Kidney epithelial cell (primary cell): ENCODE results near the gene TUBGCP5. TPM values are rescaled to one million over a fixed set of nuclear protein-coding genes. Genes with fewer than 3 reads are reported as not detected.

ENCODE experiments used
- DNase-seq: peaks from one replicate; pipeline ENCODE4 v3.0.0-alpha.2; 2010; ENCODE audit warnings: low read depth
- H3K27me3 ChIP-seq: 2 replicates; pipeline ENCODE4 v1.6.0; 2011; ENCODE audit warnings: low read length; ENCODE audit not compliant: control insufficient read depth, insufficient read depth
- H3K36me3 ChIP-seq: 2 replicates; pipeline ENCODE4 v1.5.1; 2011; ENCODE audit warnings: low read length; ENCODE audit not compliant: control insufficient read depth, insufficient read depth
- H3K4me3 ChIP-seq: 2 replicates; pipeline ENCODE4 v1.5.1; 2011; ENCODE audit warnings: low read depth, mild to moderate bottlenecking, control low read depth, low read length
- CTCF ChIP-seq: IDR thresholded peaks from 2 replicates; pipeline ENCODE4 v1.5.1; 2011; ENCODE audit warnings: mild to moderate bottlenecking, moderate library complexity, low read length, control low read depth, inconsistent platforms; ENCODE audit not compliant: insufficient read depth, poor library complexity, severe bottlenecking
- total RNA-seq: library from RNA; depleted of rRNA; stranded (reverse); fragments of >200 nt; gene quantifications from 2 replicates; pipeline ENCODE4 v1.2.3, GENCODE V29; 2015

Gene TUBGCP5
- total RNA-seq, 1 donor from 2014 or later, result 12.1 TPM

- no peaks in the 10 kb centered on the region for H3K27me3 ChIP-seq
- no peak for DNase-seq
These were observed 85.0 kb downstream of the TUBGCP5 start for GRCh38 chr15:22954326-22954725.

GRCh38 chr15:22952796-22953579, 86.4 kb downstream of the TUBGCP5 start:
- Histone ChIP-seq H3K27me3 (no peaks in the 10 kb centered on the region), H3K36me3 (no peaks in the 10 kb centered on the region), H3K4me3 (no peak overlapping the region)
- DNase-seq, result no peak
- TF ChIP-seq CTCF, result no peak

More at GRCh38 chr15:22954326-22954725, 85.0 kb downstream of the TUBGCP5 start:
- Histone ChIP-seq H3K36me3 (no peaks in the 10 kb centered on the region), H3K4me3 (no peak overlapping the region)
- TF ChIP-seq CTCF, result no peak

- DNase-seq, result no peak
- TF ChIP-seq CTCF, result no peak
- Histone ChIP-seq H3K4me3 (no peak overlapping the region), H3K36me3 (no peaks in the 10 kb centered on the region), H3K27me3 (no peaks in the 10 kb centered on the region)
These were observed 87.7 kb downstream of the TUBGCP5 start for GRCh38 chr15:22951381-22952280.

- DNase-seq, result no peak
- TF ChIP-seq CTCF, result no peak
- H3K36me3 ChIP-seq, result no peaks in the 10 kb centered on the region
These were observed 88.4 kb downstream of the TUBGCP5 start for GRCh38 chr15:22951031-22951380.

GRCh38 chr15:22950256-22950990, 88.9 kb downstream of the TUBGCP5 start:
- H3K4me3 ChIP-seq, result no peak overlapping the region
- H3K27me3 ChIP-seq, result no peaks in the 10 kb centered on the region
- DNase-seq, result no peak
- TF ChIP-seq CTCF, result no peak
- H3K36me3 ChIP-seq, result no peaks in the 10 kb centered on the region

More at GRCh38 chr15:22951031-22951380, 88.4 kb downstream of the TUBGCP5 start:
- no peaks in the 10 kb centered on the region for H3K27me3 ChIP-seq
- H3K4me3 ChIP-seq, result no peak overlapping the region

Other genes with a start within 250 kb of the TUBGCP5 start
- gene NIPA2, start 200.9 kb downstream of the TUBGCP5 start, total RNA-seq, result 111 and 116 TPM in 2 replicates
- 110 and 120 TPM in 2 replicates for gene CYFIP1, start 59.2 kb downstream of the TUBGCP5 start, total RNA-seq
- not detected in 2 replicates for gene GOLGA6L1, start 97.3 kb upstream of the TUBGCP5 start, total RNA-seq